HG03521 (cell line): ENCODE measurements around the gene TBX1.
"Not testable (repeated sequence)": the region's sequence is repeated elsewhere in the genome, so short reads cannot be mapped to it uniquely, and the experiment has no call there.

Source experiments
- ATAC-seq: cut with Tn5 transposase; IDR thresholded peaks from one replicate; pipeline ENCODE4 v1.9.1; 2021; ENCODE audit warnings: mild to moderate bottlenecking, moderate library complexity; ENCODE audit not compliant: unreplicated experiment

The TBX1 gene

GRCh38 chr22:19779685-19780268 is 19.2 kb downstream of the TBX1 start:
- ATAC-seq: no peak

GRCh38 chr22:19782533-19782932 is 22.0 kb downstream of the TBX1 start:
- no peak for ATAC-seq

- no peak for ATAC-seq
Measured at GRCh38 chr22:19783586-19784383, 23.2 kb downstream of the TBX1 start.

- ATAC-seq: no peak
Measured at GRCh38 chr22:19784384-19785175, 24.0 kb downstream of the TBX1 start.

GRCh38 chr22:19785461-19786263 is 25.1 kb downstream of the TBX1 start:
- no peak for ATAC-seq

- ATAC-seq: no peak
Measured at GRCh38 chr22:19786264-19786585, 25.6 kb downstream of the TBX1 start.

- no peak for ATAC-seq
Measured at GRCh38 chr22:19786959-19787848, 26.6 kb downstream of the TBX1 start.

GRCh38 chr22:19787849-19788141 is 27.2 kb downstream of the TBX1 start:
- no peak for ATAC-seq

- no peak for ATAC-seq
Measured at GRCh38 chr22:19788661-19789225, 28.2 kb downstream of the TBX1 start.

- no peak for ATAC-seq
Measured at GRCh38 chr22:19789406-19789805, 28.8 kb downstream of the TBX1 start.

- ATAC-seq: no peak
Measured at GRCh38 chr22:19789828-19790227, 29.2 kb downstream of the TBX1 start.

- ATAC-seq: no peak
Measured at GRCh38 chr22:19791243-19791642, 30.7 kb downstream of the TBX1 start.

- ATAC-seq: no peak
Measured at GRCh38 chr22:19791894-19792293, 31.3 kb downstream of the TBX1 start.

- not testable (repeated sequence) for ATAC-seq
Measured at GRCh38 chr22:19792383-19792896, 31.9 kb downstream of the TBX1 start.

GRCh38 chr22:19793161-19793560 is 32.6 kb downstream of the TBX1 start:
- no peak for ATAC-seq

- no peak for ATAC-seq
Measured at GRCh38 chr22:19793661-19794310, 33.2 kb downstream of the TBX1 start.

GRCh38 chr22:19795617-19796008 is 35.0 kb downstream of the TBX1 start:
- ATAC-seq: no peak

GRCh38 chr22:19796160-19796559 is 35.6 kb downstream of the TBX1 start:
- no peak for ATAC-seq
